Activated T-helper 1 cell treated with anti-CD3 and anti-CD28 coated beads, Interleukin-2, amount 50 U/mL, for 16 hours (primary cell): ENCODE data around the gene TTC24.
"Not testable (repeated sequence)": the region's sequence is repeated elsewhere in the genome, so short reads cannot be mapped to it uniquely, and the experiment has no call there.

Experiments used
- DNase-seq, 2 donors: peaks; one replicate each; pipeline ENCODE4 v3.0.0-alpha.2; 2020; ENCODE audit warnings: low read depth in 1 of 2, low spot score in 1 of 2

Gene TTC24

GRCh38 chr1:156607344-156607743 lies 27.8 kb downstream of the TTC24 start:
- DNase-seq: not testable (repeated sequence)

- peak in 1 of 2 donors; percentile 39 for DNase-seq
These were observed 28.6 kb downstream of the TTC24 start for GRCh38 chr1:156608036-156608674.

- peak in 1 of 2 donors; percentile 35 for DNase-seq
These were observed 29.5 kb downstream of the TTC24 start for GRCh38 chr1:156608981-156609380.

GRCh38 chr1:156610072-156610471 lies 30.5 kb downstream of the TTC24 start:
- DNase-seq: not testable (repeated sequence)

- no peak for DNase-seq
These were observed 33.1 kb downstream of the TTC24 start for GRCh38 chr1:156612666-156613065.

- DNase-seq: no peak
These were observed 36.4 kb downstream of the TTC24 start for GRCh38 chr1:156615946-156616345.

- DNase-seq: no peak
These were observed 36.9 kb downstream of the TTC24 start for GRCh38 chr1:156616463-156616862.

GRCh38 chr1:156618853-156619581 lies 39.5 kb downstream of the TTC24 start, which contains the start of gene HAPLN2:
TSS of gene HAPLN2 (plus strand) at chr1:156619415. CDS start at chr1:156623491, 4,076 bp downstream.
- DNase-seq: no peak

- DNase-seq: no peak
These were observed 40.0 kb downstream of the TTC24 start for GRCh38 chr1:156619582-156619955.

- DNase-seq: no peak
These were observed 43.2 kb downstream of the TTC24 start for GRCh38 chr1:156622581-156623297.

- no peak for DNase-seq
These were observed 44.7 kb downstream of the TTC24 start for GRCh38 chr1:156623946-156624813.

GRCh38 chr1:156624814-156625435 lies 45.4 kb downstream of the TTC24 start:
- DNase-seq: no peak

GRCh38 chr1:156625436-156626078 lies 46.0 kb downstream of the TTC24 start:
- DNase-seq: peak; percentile 45 to 46

GRCh38 chr1:156626079-156626438 lies 46.5 kb downstream of the TTC24 start:
- no peak for DNase-seq

GRCh38 chr1:156627313-156627880 lies 47.9 kb downstream of the TTC24 start:
- DNase-seq: no peak

- DNase-seq: no peak
These were observed 50.4 kb downstream of the TTC24 start for GRCh38 chr1:156629823-156630449.

GRCh38 chr1:156631152-156631551 lies 51.6 kb downstream of the TTC24 start:
- DNase-seq: not testable (repeated sequence)

GRCh38 chr1:156632355-156632754 lies 52.8 kb downstream of the TTC24 start:
- DNase-seq: no peak
